Measurements from ENCODE around the gene CCDC24.

Gene CCDC24

DNA sequence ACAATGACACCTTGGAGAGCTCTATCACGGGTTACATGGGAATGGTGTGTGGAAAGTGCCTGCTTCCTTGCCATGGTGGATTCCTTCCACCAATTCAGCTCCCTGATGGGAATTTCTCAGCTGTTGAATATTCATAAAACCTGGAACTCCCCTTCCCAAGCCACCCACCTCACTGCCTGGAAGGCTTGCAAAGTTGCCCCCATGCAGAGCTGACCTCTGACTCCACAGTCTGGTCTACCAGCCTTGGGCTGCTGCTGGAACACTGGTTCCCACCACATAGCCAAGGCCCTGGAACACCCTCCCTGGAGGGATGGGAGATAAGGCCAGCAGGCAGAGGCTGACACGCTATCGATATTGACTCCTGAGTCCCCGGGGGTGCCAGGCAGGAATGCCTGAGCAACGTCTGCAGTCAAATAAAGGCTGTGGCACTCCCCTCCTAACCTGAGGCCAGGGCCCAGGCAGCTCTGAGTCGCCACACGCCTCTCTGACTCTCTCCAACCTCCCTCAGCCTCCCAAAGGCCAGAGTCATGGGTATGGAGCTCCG is 8.8 kb downstream of the CCDC24 start:
- no peak for DNase-seq

DNA sequence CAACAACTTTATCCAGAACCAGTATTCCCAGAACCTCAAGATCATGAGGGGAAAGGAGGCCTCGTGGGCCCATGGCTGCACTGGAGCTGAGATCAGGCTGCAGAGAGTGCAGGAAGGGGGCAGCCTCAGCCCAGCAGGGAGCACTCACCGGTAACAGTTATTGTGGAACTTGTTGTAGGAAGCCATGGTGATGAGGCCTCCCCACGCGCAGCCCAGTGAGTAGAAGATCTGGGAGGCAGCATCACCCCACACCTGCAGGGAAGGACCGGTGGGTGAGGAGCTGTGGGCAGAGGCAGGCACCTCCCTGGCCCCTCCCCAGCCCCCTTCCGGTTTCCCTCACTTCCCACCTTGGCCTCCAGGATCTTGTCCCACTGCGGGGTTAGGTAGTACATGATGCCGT is 10.8 kb downstream of the CCDC24 start:
- no peak for DNase-seq

DNA sequence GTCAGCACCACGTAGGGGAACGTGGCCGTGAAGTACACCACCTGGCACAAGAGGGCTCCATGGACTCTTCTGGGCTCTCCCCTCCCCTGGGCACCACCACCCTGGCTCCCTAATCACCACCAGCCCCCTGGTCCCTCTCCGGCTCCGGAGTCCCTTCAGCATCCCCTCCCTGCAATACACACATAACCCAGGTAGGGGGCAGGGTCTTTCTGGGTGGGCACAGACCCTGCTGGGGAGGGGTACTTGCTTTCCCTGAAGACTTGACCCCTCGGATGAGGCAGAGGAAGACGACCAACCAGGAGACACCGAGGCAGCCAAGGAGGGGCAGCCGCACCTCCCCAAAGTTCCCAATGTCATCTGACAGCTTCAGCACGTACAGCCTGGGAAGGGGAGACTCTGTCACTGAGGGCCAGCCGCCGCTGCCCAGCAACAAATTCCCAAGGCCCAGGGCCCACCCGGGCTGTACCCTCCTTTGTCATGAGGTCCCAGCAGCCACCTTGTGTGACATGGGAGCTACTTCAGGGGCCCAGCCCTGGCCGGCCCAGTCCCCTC is 11.3 kb downstream of the CCDC24 start:
- DNase-seq: no peak

DNA sequence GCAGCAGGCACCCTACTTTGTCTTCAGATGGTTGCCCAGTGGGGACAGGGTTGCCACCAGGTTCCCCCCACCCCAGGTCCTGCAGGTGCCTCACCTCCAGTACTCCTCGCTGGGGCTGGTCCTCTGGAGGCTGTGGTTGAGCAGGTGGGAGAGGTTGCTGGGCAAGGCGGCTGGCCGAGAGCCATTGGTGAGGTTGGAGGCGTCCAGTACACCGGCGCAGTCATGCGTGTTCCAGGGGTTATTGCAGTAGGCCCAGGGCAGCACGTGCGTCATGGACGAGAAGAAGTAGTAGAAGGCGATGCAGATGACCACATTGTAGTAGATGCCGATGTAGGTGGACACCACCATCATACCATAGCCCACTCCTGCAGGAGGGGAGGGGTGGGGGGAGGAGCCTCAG is 16.9 kb downstream of the CCDC24 start:
- DNase-seq: no peak

DNA sequence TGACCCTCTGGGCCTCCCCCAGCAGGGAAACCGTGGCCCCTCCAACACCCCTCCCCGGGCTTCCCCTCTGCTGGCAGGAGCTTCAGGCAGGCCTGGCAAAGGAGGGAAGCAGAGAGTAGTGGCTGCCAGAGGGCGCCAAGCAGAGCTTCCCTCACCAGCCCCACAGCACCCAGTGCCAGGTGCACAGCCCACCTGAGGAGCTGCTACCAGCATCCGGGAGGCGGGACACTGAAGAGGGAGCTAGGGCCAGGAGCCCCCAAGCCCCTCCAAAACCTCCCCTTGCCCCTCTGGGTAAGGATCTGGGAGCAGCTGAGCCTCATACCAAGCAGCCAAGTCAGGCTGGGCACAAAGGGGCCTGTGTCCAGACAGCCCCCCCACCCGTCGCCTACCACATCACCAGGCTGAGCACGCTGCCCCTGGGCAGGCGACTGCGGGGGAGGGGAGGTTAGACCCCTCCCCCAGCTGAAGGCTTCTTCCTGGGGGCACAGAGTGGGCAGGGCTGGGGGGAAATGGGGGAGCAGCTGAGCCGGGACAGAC is 19.6 kb downstream of the CCDC24 start:
- DNase-seq: no peak

DNA sequence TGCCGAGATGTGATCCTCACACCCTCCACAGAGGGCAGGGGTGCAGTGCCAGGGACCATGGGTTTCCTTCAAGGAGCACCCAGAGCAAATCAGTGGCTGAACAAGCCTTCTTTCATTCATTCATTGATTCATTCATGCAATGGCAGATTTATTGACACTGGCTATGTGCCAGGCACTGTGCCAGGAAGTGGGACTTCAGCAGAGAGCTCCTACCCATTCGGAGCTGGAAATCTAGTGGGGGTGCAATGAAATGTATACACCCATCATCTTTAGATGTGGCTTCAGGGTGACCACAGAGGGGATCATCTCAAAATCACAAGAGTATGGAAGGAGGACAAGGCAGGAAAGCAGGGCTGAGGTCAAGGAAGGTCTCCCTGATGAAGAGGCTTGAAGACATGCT is 21.0 kb downstream of the CCDC24 start:
- no peak for DNase-seq

DNA sequence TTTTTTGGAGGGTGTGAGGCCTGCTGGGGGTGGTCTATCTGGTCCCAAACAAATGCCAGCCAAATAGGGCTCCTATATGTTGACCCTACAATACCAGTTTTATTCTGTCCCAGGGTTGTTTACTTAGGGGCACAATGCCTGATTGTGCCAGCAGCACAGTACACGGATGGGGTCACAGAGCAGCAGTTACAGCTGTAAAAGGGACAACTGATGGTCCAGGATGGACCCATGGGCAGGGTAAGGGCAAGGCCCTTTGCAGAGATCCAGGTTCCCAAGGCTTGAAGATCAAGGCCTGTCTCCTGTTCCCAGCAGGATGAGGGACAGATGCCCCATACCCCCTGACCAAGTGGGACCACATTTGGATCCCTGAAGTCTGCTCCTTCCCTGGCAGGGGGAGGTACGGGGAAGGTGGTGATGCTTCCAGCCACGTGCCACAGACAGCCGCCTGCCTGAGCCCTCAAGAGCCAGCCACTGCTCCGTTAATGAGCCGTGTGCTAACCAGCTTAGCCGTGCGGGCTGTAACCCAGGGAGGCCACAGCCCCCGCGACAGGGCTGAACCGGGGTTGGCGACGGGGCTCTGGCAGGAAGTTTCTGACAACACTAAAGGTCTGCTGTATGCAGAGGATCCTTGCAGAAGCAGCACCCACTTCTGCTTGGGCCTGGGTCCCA is 21.7 kb downstream of the CCDC24 start:
- DNase-seq: no peak

DNA sequence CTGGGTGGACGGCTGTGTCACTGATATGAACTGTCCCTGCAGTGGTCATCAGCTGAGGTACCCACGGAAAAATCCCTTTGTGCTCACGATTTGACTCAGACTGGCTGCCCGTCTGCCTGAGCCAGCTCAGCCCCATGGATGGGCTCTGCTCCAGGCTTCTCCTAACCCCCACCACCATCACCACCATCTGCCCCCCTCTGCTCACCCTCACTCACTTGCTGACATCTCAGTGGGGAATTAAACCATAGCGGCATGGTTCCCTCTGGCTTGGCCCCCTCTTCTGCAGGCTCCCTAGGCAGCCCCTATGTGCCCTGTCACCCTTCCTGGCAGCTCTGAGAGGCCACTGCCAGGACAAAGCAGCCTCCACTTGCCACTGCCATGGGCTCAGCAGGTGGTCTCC is 22.6 kb downstream of the CCDC24 start:
- DNase-seq: no peak

DNA sequence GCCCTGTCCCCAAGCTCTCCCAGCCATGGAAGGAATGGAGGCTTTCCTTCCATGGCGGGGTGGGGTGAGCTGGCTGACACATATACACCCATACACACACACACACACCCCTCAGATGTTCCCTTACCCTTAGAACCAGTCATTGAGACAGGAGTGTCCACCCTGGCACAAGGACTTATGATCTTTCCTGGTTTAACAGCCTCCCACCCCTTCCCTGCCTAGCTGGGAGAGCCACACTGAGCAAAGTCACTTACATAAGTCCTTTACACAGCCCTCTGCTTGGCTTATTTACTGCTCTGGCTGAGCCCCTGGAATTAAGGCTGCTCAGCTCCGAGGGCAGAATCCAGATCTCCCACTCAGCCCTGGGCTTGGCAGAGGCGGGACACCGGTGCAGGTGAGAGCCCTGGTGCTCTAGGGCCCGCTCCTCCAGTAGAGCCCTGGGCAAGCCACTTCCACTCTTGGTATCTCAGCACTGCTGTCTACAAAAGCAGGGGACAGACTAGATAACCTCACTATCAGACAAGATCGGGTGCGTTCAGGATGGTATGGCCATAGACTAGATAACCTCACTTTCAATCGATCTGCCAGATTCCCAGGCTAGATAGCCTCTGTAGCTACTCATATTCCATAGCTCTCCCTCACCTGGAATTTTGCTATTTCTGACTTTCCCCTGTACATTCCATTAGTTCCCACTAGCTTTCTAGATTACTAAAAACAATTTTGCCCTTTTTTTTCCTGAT is 23.1 kb downstream of the CCDC24 start:
- no peak for DNase-seq

DNA sequence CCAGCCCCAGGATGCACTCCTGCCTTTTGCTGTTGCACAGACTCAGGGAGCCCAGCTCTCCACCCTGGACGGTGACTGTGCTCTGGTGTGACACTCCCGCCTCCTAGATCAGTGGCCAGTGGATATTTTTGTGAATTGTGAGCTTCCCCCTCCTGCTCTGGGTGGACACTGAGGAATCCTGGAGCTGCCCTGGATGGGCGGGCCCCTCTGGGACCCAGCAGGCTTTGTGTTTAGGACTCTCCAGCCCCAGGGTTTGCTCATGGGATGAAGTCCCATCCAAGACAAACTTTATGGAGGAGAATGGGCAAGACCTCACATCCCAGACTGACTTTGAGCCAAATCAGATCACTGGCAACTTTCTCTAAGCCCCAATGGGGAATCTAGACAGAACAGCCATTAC is 23.8 kb downstream of the CCDC24 start:
- no peak for DNase-seq

DNA sequence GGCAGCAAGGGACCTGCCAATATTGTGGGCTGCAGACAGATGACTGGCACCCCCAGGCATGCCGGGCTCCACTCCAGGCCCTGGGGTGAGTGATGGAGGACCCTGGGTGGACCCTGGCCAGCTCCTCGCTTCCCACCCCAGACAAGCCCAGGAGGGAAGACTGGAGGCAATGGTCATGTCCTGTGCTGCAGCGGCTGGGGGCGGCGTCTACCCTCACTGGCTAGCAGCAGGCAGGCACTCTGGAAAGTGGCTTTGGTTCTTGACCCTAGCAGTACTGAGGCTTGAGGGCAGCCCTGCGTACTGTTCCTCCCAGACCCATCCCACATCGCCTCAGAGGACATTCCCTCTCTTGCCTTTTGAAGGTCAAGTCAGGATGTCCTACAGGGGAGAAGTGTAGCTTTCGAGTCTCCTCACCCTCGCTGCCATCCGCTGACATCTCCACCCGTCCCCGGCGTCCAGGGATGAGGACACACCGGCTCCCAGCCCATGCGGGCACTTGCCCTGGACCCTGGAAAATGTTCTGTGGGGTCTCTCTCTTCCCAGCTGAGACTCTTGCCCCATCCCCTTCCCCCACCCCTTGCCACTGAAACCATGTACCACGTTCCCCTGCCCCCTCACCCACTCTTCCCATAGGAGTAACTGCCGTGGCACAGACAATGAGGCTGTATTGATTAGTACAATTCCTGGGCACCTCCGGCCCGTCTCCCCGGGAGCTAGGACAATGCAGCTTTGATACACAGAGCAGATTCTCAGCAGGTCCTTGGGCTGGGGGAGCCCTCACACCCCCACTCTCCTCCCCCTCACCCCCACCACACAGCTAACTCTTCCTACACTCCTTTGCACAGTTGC is 24.9 kb downstream of the CCDC24 start:
- DNase-seq: no peak

DNA sequence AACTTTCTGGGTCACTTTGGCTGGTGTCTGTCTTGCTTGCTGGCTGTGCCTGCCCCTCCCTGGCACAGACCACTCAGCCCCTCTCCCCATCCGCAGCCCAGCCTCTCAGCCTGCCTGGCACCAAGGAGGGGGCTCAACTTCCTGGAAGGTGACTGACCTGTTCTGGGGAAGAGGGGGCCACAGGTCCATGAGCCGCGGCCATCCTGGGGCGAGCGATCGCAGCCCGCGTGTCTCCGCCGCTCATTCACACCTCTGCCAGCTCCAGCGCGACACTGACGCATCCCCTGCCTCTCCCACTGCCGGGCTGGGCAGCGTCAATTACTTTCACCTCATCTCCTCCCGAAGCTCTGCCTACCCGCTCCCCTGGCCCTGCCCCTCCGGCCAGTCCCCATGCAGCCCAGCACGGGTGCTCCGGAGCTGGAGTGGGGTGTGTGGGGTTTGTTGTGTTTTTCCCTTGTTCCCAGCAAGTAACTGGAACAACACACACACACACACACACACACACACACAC is 25.5 kb downstream of the CCDC24 start:
- DNase-seq: no peak

DNA sequence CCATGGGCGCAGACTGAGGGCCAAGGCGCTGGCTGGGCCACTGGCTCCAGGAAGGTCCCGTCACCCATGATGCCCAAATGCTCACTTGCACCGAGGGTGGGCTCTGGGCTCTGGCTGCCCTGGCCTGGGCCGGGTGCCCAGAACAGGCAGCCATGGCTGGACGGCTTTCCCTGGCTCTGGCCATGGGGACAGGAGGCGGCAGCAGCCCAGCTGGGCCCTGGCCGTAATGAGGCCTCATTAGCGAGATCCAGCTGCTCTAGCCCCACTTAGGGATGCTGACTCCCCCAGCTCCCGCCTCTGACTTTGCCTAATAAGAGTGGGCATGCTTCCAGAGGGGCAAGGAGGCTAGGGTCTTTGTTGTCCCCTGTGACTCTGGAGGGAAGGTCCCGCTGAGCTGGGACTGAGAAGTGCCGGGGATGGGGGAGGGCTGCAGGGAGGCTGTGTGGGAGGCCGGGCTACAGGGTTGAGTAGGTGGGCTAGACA is 28.1 kb downstream of the CCDC24 start:
- DNase-seq: no peak

DNA sequence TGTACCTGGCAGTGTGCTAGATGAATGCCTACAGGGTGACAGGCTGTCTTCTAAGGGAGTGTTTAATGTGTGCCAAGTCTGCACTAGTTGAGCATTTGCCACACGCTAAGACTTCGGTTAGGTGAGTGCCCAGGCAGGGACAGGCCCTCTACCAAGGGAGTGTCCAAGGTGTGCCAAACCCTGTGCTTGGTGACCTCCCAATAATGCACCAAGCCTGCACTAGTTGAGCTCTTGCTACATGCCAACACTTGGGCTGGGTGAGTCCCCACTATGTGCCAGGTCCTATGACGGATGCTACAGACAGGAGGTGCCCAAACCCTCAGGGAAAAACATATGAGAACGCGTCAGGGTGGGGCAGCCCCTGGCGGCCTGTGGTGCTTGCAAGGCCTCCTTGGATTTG is 29.1 kb downstream of the CCDC24 start:
- no peak for DNase-seq

DNA sequence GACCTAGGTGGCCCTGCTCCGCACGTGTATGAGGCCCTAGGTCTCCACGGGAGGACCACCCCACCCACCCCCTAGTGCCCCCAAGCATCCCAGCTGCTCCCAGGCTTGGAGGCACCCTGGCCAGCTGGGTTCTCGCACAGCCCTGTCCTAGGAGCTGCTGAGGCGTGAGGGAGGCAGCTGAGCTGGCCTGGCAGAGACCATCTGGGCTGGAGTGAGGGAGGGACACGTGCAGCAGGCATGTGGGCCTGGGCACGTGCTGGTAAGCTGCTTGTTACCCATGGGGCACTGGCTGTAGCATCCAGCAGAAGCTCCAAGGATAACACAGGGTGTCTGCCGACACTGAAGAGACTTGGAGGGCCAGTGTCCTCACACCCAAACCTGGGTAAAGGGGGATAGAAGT is 29.8 kb downstream of the CCDC24 start:
- no peak for DNase-seq

DNA sequence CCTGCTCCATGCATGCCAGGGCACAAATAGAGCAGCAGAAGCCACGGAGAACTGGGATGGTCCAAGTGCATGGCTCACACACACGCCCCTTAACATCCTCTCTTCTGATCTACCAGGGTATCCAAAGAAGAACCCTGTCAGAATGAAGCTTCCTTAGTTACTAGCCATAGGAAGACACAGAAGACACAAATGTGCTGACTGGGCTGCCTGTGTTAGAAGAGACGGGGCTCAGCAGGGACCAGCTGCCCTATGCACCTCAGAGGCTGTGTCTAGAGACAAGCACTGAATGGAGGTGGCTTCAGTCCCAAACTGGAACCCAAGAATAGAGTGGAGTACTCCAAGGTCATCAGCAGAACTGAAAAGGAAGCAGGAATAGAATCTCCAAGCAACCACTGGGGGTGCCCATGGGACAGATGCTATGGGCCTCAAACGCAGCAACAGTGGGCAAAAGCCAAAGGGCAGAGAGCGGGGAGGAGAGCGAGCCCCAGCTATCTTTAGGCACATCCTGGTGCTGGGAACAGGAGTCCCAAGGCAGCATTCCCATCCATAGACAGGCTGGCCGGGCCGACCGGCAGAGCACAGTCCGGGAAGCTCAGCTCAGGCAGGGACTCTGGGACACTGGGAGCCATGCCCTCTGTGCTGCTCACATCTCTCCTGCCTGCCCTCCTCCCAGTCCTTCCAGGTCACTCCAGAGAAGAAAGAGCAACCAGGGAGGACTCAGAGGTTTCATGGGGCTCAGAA is 30.4 kb downstream of the CCDC24 start:
- DNase-seq: no peak

DNA sequence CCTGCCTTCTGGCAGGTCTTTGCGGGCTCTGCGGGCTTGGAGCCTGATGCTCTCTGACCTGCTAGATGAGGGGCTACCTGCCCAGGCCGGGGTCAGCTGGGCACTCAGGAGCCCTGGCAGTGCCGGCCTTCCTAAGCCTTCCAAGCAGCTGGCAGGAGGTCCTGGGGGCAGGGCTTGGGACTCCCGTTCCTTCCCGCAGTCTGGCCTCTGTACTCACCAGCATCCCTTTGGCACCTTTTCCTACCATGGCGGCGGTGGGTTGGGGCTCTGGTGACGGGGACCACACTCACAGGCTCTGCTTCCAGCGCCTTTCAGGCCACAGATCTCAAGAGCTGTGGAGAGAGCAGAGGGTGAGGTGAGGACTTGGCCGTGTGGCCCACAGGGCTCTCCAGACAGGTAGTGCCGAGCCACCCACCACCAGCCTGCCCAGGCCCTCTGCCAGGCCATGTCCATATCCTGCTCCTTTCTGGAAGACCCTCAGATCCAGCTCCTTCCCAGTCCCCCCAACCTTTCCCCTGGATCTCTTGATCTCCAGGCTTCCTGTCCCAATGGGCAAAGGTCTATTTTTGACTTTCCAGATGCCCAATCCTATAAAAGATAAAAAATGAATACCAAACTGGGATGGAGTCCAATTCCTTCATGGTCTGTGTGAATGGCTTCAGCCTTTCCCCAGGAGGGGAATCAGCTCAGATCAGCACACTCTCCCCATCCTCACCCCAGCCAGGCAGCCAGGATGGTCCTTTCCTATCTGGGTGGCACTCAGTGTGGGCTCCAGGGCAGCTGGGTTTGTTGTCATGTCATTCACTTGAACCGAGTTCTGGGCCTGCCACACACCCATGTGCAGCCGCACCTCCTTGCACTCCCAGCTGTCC is 32.9 kb downstream of the CCDC24 start:
- DNase-seq: no peak

DNA sequence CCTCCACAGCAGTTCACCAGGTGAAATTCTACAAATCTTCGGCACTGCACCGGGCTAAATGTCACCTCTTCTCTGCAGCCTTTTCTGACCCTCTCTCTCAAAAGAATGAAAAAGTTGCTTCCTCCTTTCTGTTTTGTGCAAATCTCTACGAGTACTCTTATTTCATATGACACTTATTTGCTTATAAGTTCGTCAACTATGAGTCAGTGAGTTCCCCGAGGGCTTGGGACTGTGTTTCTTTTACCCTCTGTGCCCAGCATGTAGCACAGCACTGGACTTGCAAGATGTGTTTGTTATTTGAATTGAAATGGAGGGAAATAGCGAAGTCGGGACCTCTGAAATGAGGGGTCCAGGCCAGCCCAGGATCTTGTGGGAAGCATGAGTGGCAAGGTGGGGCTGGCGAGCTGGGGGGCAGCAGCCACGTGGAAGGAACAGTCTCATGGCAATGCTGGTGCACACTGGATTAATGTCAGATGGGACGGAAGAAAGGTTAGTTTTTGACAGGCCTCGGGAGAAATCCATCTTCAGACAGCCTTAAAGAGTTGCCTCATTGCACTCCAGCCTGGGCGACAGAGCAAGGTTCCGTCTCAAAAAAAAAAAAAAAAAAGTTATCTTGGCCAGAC is 33.6 kb downstream of the CCDC24 start:
- no peak for DNase-seq

DNA sequence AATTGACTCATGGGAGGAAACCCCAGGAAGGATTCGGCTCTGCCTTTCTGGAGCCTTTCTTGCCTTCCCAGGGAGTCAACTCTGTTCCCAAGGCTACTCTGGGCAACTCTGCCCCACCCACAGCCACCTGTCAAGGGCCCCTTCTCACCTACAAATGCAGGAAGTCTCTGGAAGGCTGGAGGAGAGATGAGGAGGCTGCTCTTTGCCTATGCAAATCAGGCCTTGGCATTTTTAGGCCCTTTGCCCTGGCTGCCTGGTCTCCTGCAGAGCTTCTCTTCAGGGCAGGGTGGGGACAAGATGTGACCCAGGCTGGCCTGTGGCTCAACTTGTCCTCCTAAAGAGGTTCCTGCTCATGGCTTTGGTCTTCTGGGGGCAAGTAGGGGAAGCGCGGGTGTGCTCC is 34.4 kb downstream of the CCDC24 start:
- no peak for DNase-seq

DNA sequence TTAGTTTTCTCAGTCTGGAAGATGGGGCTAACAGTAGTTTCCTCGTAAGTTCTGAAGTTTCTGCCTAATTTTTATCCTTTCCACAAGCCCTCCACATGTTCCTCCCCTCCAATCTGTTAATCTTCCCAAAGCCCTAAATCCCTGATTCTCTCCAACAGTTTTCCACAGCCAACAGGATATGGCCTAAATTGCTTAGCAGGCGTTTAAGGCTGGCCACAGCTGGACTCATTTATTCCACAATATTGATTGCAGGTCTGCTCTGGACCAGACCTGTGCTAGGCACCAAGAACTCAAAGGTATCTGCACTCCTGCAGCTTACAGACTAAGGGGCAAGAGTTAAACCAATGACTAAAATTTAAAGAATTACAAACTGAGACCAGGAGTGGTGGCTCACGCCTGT is 35.9 kb downstream of the CCDC24 start:
- no peak for DNase-seq

All from activated T-cell treated with anti-CD3 and anti-CD28 coated beads, Interleukin-2, amount 50 U/mL, for 1 hour (primary cell).